AG09309 (cell line): Measurements from ENCODE around the gene FRZB.
A peak's percentile ranks its signal among the peaks of the same experiment; 100 is the strongest.

ENCODE experiments used
- DNase-seq: peaks from one replicate; pipeline ENCODE4 v3.0.0-alpha.2; 2010; ENCODE audit warnings: low read depth
- H3K4me3 ChIP-seq: 2 replicates; pipeline ENCODE4 v1.5.1; 2011; ENCODE audit warnings: mild to moderate bottlenecking, low read depth, low read length, moderate library complexity; ENCODE audit not compliant: control insufficient read depth
- CTCF ChIP-seq: IDR thresholded peaks from 2 replicates; pipeline ENCODE4 v1.5.1; 2011; ENCODE audit warnings: mild to moderate bottlenecking, low read depth, low read length, inconsistent platforms; ENCODE audit not compliant: insufficient read depth, control insufficient read depth; ENCODE audit errors: missing control alignments

FRZB gene

GRCh38 chr2:182814380-182814779, 52.1 kb downstream of the FRZB start:
- no peak for TF ChIP-seq CTCF
- DNase-seq: no peak
- no peak overlapping the region for H3K4me3 ChIP-seq

- no peak for DNase-seq
Observed at GRCh38 chr2:182810087-182810486, 56.4 kb downstream of the FRZB start.

GRCh38 chr2:182807319-182807718, 59.1 kb downstream of the FRZB start:
- TF ChIP-seq CTCF: no peak
- H3K4me3 ChIP-seq: no peak overlapping the region
- no peak for DNase-seq

More at GRCh38 chr2:182810087-182810486, 56.4 kb downstream of the FRZB start:
- no peak overlapping the region for H3K4me3 ChIP-seq
- TF ChIP-seq CTCF: no peak

- no peak overlapping the region for H3K4me3 ChIP-seq
- no peak for DNase-seq
- TF ChIP-seq CTCF: no peak
Observed at GRCh38 chr2:182804128-182804527, 62.3 kb downstream of the FRZB start.

- no peak for TF ChIP-seq CTCF
- no peak for DNase-seq
- H3K4me3 ChIP-seq: no peak overlapping the region
Observed at GRCh38 chr2:182798736-182799135, 67.7 kb downstream of the FRZB start.

GRCh38 chr2:182792441-182792840, 74.0 kb downstream of the FRZB start:
- no peak for TF ChIP-seq CTCF
- DNase-seq: no peak
- no peak overlapping the region for H3K4me3 ChIP-seq

- no peak overlapping the region for H3K4me3 ChIP-seq
- TF ChIP-seq CTCF: peak; percentile 52
- peak; percentile 18 for DNase-seq
Observed at GRCh38 chr2:182784777-182785176, 81.7 kb downstream of the FRZB start.
